Thoracic aorta (tissue), 2 donors: ENCODE data around the gene MTREX. TPM values are rescaled to one million over a fixed set of nuclear protein-coding genes. Genes with fewer than 3 reads are reported as not detected.

Experiments used
- ATAC-seq: fragments of 150-250 bp; one replicate; pipeline ENCODE4 v1.8.0; 2017; ENCODE audit warnings: low read depth; ENCODE audit not compliant: insufficient number of reproducible peaks, low FRiP score
- DNase-seq: peaks from one replicate; pipeline ENCODE4 v3.0.0-alpha.2; 2020; ENCODE audit warnings: low spot score
- H3K27ac ChIP-seq, 2 donors: fragments of 200-600 bp; sonication (generic); 1 replicate in 1 of 2; 2 replicates in 1 of 2; pipeline ENCODE4 v1.5.1; 2016; ENCODE audit warnings: mild to moderate bottlenecking in 2 of 2, moderate library complexity in 2 of 2
- H3K27me3 ChIP-seq: fragments of 200-600 bp; sonication (generic); replicated peaks from 2 replicates; pipeline ENCODE4 v1.6.0; 2016; ENCODE audit warnings: mild to moderate bottlenecking; ENCODE audit not compliant: insufficient read depth
- H3K36me3 ChIP-seq: fragments of 200-600 bp; sonication (generic); one replicate; pipeline ENCODE4 v1.5.1; 2016
- H3K4me1 ChIP-seq, 2 donors: fragments of 200-600 bp; sonication (generic); 1 replicate in 1 of 2; 2 replicates in 1 of 2; pipeline versions ENCODE4 v1.5.1 to v1.6.0; 2016; ENCODE audit warnings: low read depth in 2 of 2, mild to moderate bottlenecking in 1 of 2; ENCODE audit not compliant: control insufficient read depth in 1 of 2
- H3K4me3 ChIP-seq: fragments of 200-600 bp; sonication (generic); 2 replicates; pipeline ENCODE4 v1.5.1; 2016; ENCODE audit warnings: mild to moderate bottlenecking
- H3K9me3 ChIP-seq: fragments of 200-600 bp; sonication (generic); 2 replicates; pipeline ENCODE4 v1.5.1; 2016
- total RNA-seq, 2 donors: library from RNA; depleted of rRNA; stranded (reverse); fragments of >200 nt; gene quantifications; one replicate each; pipeline versions ENCODE4 v1.1.0 to v1.2.3, GENCODE V29; 2016
- TF ChIP-seq, protein P1 (sequence below): fragments of 200-600 bp; sonication (generic); IDR thresholded peaks from one replicate; pipeline ENCODE4 v1.5.1; 2019; ENCODE audit warnings: antibody characterized with exemption

Gene MTREX
- total RNA-seq, 2 donors from 2014 or later: 42.4 to 61.6 TPM

DNA sequence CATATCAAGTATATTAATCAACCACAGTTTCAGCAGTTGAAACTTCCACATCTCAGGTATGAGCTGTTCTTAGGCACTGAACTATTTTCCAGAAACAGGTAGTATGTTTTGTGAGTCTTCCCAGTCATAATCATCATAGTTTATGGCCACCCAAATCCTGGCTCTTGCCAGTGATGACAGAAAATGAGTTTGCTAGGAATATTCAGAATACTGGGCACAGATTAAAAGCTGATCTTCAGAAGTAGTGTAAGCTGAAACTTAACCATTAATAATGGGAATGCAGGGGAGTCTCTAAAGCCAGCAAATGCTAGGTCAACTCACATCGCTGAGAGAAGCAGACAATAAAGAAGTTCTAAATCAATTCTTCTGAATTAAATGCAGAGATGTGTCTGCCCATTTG is 162.5 kb downstream of the MTREX start:
- peaks cover 2% of the 10 kb centered on the region for H3K36me3 ChIP-seq
- peaks cover 5 to 30% of the 10 kb centered on the region in 2 donors for H3K4me1 ChIP-seq
- no peak for ATAC-seq
- DNase-seq: no peak
- TF ChIP-seq, protein P1, sequence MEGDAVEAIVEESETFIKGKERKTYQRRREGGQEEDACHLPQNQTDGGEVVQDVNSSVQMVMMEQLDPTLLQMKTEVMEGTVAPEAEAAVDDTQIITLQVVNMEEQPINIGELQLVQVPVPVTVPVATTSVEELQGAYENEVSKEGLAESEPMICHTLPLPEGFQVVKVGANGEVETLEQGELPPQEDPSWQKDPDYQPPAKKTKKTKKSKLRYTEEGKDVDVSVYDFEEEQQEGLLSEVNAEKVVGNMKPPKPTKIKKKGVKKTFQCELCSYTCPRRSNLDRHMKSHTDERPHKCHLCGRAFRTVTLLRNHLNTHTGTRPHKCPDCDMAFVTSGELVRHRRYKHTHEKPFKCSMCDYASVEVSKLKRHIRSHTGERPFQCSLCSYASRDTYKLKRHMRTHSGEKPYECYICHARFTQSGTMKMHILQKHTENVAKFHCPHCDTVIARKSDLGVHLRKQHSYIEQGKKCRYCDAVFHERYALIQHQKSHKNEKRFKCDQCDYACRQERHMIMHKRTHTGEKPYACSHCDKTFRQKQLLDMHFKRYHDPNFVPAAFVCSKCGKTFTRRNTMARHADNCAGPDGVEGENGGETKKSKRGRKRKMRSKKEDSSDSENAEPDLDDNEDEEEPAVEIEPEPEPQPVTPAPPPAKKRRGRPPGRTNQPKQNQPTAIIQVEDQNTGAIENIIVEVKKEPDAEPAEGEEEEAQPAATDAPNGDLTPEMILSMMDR: no peak
- H3K27ac ChIP-seq: no peak overlapping the region
- no peak overlapping the region for H3K4me3 ChIP-seq
- H3K27me3 ChIP-seq: no peaks in the 10 kb centered on the region
- no peaks in the 10 kb centered on the region for H3K9me3 ChIP-seq

DNA sequence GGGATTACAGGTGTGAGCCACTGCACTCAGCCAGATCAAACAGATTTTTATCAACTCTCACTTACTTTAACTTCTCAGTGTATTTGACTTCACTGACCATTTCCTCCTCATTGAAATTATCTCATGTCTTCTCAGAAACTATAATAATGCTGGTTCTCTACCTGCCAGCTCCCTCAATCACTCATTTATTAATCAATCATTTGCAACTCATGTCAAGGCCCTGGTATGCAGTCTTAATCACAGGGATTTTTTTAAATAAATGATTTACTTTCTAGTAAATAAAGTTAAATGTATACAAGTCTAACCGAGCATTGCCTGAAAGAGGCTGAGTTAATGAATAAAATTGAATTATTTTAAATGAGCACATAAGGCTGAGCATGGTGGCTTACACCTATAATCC is 163.7 kb downstream of the MTREX start:
- ATAC-seq (no peak), DNase-seq (no peak)
- TF ChIP-seq, protein P1: no peak
- no peak overlapping the region for H3K4me3 ChIP-seq
- H3K27ac ChIP-seq: no peak overlapping the region
- peaks cover 2% of the 10 kb centered on the region for H3K36me3 ChIP-seq
- peaks cover 5 to 30% of the 10 kb centered on the region in 2 donors for H3K4me1 ChIP-seq
- H3K27me3 ChIP-seq: no peaks in the 10 kb centered on the region
- no peaks in the 10 kb centered on the region for H3K9me3 ChIP-seq

DNA sequence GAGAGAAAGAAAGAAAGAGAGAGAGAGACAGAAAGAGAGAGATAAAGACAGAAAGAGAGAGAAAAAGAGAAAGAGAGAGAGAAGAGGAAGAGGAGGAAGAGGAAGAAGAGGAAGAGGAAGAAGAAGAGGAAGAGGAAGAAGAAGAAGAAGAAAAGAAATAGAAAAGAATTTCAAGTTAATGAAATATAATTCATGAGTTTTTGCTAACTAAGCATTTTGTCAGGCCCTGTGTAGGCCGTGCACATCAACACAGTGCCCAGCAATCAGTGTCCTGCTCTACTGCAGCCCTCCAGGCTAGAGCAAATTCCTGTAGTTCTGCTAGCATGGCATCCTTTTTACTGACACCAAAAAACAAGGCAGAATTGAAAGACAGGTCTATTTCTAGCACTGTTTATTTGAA is 164.9 kb downstream of the MTREX start:
- Histone ChIP-seq H3K4me3 (no peak overlapping the region), H3K9me3 (no peaks in the 10 kb centered on the region), H3K4me1 (peaks cover 4 to 28% of the 10 kb centered on the region in 2 donors), H3K27ac (no peak overlapping the region), H3K27me3 (no peaks in the 10 kb centered on the region), H3K36me3 (peaks cover 2% of the 10 kb centered on the region)
- no peak for DNase-seq
- ATAC-seq: no peak
- TF ChIP-seq, protein P1: no peak

Other genes with a start within 250 kb of the MTREX start
- 1 to 10 TPM; 1.1 to 1.6 TPM for gene GZMA, start 205.3 kb upstream of the MTREX start, total RNA-seq
- 10 to 100 TPM; 39.2 to 52.8 TPM for gene GPX8, start 147.8 kb upstream of the MTREX start, total RNA-seq
- gene CDC20B, start 134.8 kb upstream of the MTREX start, total RNA-seq: not detected
- gene MCIDAS, start 80.7 kb upstream of the MTREX start, total RNA-seq: not detected
- gene CCNO, start 74.4 kb upstream of the MTREX start, total RNA-seq: under 1 TPM; 0.35 to 0.95 TPM
- gene DHX29, start 295 bp upstream of the MTREX start, total RNA-seq: 10 to 100 TPM; 29.5 to 35.6 TPM
- 100 to 1,000 TPM; 341 to 509 TPM for gene PLPP1, start 227.0 kb downstream of the MTREX start, total RNA-seq